SK-N-SH treated with all-trans-retinoic acid at 6 μM for 48 hours (cell line): ENCODE results near the gene ANGPTL5.

Experiments used
- ATAC-seq: fragments of 200-7000 bp; cut with Tn5 transposase; 3 replicates; pipeline ENCODE4 v1.9.1; 2020; ENCODE audit warnings: mild to moderate bottlenecking, moderate library complexity
- ARNTL ChIP-seq: fragments of 450-650 bp; formaldehyde crosslinking; IDR thresholded peaks from 2 replicates; pipeline ENCODE4 v1.5.0; 2020; ENCODE audit warnings: low read depth, mild to moderate bottlenecking, moderate library complexity, borderline replicate concordance
- BACH2 ChIP-seq: fragments of 250-450 bp; sonication (Bioruptor Pico); IDR thresholded peaks from 2 replicates; pipeline ENCODE4 v1.9.0; 2021; ENCODE audit warnings: mild to moderate bottlenecking, borderline replicate concordance
- CREB5 ChIP-seq: fragments of 250-450 bp; sonication (Bioruptor Pico); IDR thresholded peaks from 2 replicates; pipeline ENCODE4 v1.5.1; 2020; ENCODE audit warnings: low read depth, mild to moderate bottlenecking, moderate library complexity
- CSDC2 ChIP-seq: fragments of 250-450 bp; sonication (Bioruptor Pico); IDR thresholded peaks from 2 replicates; pipeline ENCODE4 v1.5.0; 2020; ENCODE audit warnings: mild to moderate bottlenecking, moderate library complexity
- CSRNP3 ChIP-seq: fragments of 250-450 bp; sonication (Bioruptor Pico); IDR thresholded peaks from 2 replicates; pipeline ENCODE4 v1.5.1; 2021; ENCODE audit warnings: mild to moderate bottlenecking, moderate library complexity
- ESRRG ChIP-seq: fragments of 250-450 bp; sonication (Bioruptor Pico); IDR thresholded peaks from 2 replicates; pipeline ENCODE4 v1.6.1; 2021; ENCODE audit warnings: mild to moderate bottlenecking
- GLIS3 ChIP-seq: fragments of 250-450 bp; sonication (Bioruptor Pico); IDR thresholded peaks from 2 replicates; pipeline ENCODE4 v1.5.0; 2020; ENCODE audit warnings: mild to moderate bottlenecking, moderate library complexity
- ISL1 ChIP-seq: fragments of 250-450 bp; sonication (Bioruptor Pico); IDR thresholded peaks from 2 replicates; pipeline ENCODE4 v2.1.2; 2022; ENCODE audit warnings: mild to moderate bottlenecking, moderate library complexity
- OSR1 ChIP-seq: fragments of 250-450 bp; sonication (Bioruptor Pico); IDR thresholded peaks from 2 replicates; pipeline ENCODE4 v1.8.0; 2022; ENCODE audit warnings: moderate library complexity, mild to moderate bottlenecking, inconsistent platforms
- PPARA ChIP-seq: fragments of 250-450 bp; sonication (Bioruptor Pico); IDR thresholded peaks from 2 replicates; pipeline ENCODE4 v1.5.0; 2020; ENCODE audit warnings: mild to moderate bottlenecking, borderline replicate concordance
- RARB ChIP-seq: fragments of 250-450 bp; sonication (Bioruptor Pico); IDR thresholded peaks from 2 replicates; pipeline ENCODE4 v1.8.0; 2021; ENCODE audit warnings: mild to moderate bottlenecking, moderate library complexity
- SNAI2 ChIP-seq: fragments of 250-450 bp; sonication (Bioruptor Pico); IDR thresholded peaks from 2 replicates; pipeline ENCODE4 v1.5.0; 2020; ENCODE audit warnings: mild to moderate bottlenecking, moderate library complexity
- TCF4 ChIP-seq: fragments of 250-450 bp; sonication (Bioruptor Pico); IDR thresholded peaks from 2 replicates; pipeline ENCODE4 v1.8.0; 2021; ENCODE audit warnings: mild to moderate bottlenecking, moderate library complexity, borderline replicate concordance
- TOX ChIP-seq: fragments of 250-450 bp; sonication (Bioruptor Pico); IDR thresholded peaks from 2 replicates; pipeline ENCODE4 v1.8.0; 2021; ENCODE audit warnings: mild to moderate bottlenecking, moderate library complexity, borderline replicate concordance
- TSHZ2 ChIP-seq: fragments of 250-450 bp; sonication (Bioruptor Pico); IDR thresholded peaks from 2 replicates; pipeline ENCODE4 v1.5.0; 2020; ENCODE audit warnings: mild to moderate bottlenecking, moderate library complexity
- ZC3H10 ChIP-seq: fragments of 250-450 bp; sonication (Bioruptor Pico); IDR thresholded peaks from 2 replicates; pipeline ENCODE4 v1.5.1; 2021; ENCODE audit warnings: mild to moderate bottlenecking, moderate library complexity
- ZFP3 ChIP-seq: fragments of 250-450 bp; sonication (Bioruptor Pico); IDR thresholded peaks from 2 replicates; pipeline ENCODE4 v1.5.0; 2020; ENCODE audit warnings: mild to moderate bottlenecking, moderate library complexity
- ZNF565 ChIP-seq: fragments of 450-650 bp; formaldehyde crosslinking; conservative IDR thresholded peaks from 2 replicates; pipeline ENCODE4 v1.5.0; 2020; ENCODE audit warnings: low read depth, mild to moderate bottlenecking, moderate library complexity
- ZNF8 ChIP-seq: fragments of 450-650 bp; formaldehyde crosslinking; IDR thresholded peaks from 2 replicates; pipeline ENCODE4 v1.5.0; 2020; ENCODE audit warnings: mild to moderate bottlenecking, moderate library complexity
- TF ChIP-seq, protein P1 (sequence below): fragments of 250-450 bp; sonication (Bioruptor Pico); IDR thresholded peaks from 2 replicates; pipeline ENCODE4 v1.8.0; 2021; ENCODE audit warnings: low read depth, mild to moderate bottlenecking, moderate library complexity, borderline replicate concordance
- TF ChIP-seq, protein P2 (sequence below): fragments of 250-450 bp; sonication (Bioruptor Pico); IDR thresholded peaks from 2 replicates; pipeline ENCODE4 v1.8.0; 2020; ENCODE audit warnings: mild to moderate bottlenecking, moderate library complexity, borderline replicate concordance

Gene ANGPTL5

DNA sequence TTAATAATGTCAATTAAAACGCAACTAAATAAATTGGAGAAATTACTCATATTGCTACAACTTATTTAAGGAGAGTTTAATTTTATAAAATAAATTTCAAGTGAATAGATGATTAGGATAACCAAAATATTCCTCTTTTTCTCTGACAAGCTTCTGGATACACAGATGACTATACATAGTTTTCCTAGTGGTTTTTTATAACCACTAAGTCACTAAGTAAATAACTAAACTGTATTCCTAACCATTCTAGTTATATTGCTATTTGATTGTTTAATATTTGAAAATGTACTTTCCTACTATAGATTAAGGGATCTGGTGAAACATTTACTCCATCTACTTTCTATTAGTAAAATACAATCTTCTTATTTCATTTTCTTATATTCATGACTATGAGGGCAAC lies 4.7 kb upstream of the ANGPTL5 start (continued):
- no peak for TF ChIP-seq ZNF565 (CRISPR knock-in tag)
- no peak for TF ChIP-seq CREB5 (CRISPR knock-in tag)
- TF ChIP-seq TOX (CRISPR knock-in tag), result no peak
- no peak for TF ChIP-seq ZNF8 (CRISPR knock-in tag)
- TF ChIP-seq ZFP3 (CRISPR knock-in tag), result no peak
- no peak for TF ChIP-seq GLIS3
- TF ChIP-seq BACH2, result no peak
- TF ChIP-seq TCF4 (CRISPR knock-in tag), result no peak
- no peak for TF ChIP-seq OSR1 (CRISPR knock-in tag)

- TF ChIP-seq SNAI2, result no peak
- TF ChIP-seq TCF4 (CRISPR knock-in tag), result no peak
- no peak for TF ChIP-seq RARB (CRISPR knock-in tag)
- TF ChIP-seq CSRNP3, result no peak
- TF ChIP-seq, all 23 proteins: peak for 0
- no peak for ATAC-seq
Measured at GRCh38 chr11:101917226-101917625, 904 bp upstream of the ANGPTL5 start.

GRCh38 chr11:101915791-101916291 lies 481 bp downstream of the ANGPTL5 start:
- TF ChIP-seq TSHZ2 (no peak), ARNTL (CRISPR knock-in tag) (no peak)
- peak; percentile 67 for ATAC-seq

DNA sequence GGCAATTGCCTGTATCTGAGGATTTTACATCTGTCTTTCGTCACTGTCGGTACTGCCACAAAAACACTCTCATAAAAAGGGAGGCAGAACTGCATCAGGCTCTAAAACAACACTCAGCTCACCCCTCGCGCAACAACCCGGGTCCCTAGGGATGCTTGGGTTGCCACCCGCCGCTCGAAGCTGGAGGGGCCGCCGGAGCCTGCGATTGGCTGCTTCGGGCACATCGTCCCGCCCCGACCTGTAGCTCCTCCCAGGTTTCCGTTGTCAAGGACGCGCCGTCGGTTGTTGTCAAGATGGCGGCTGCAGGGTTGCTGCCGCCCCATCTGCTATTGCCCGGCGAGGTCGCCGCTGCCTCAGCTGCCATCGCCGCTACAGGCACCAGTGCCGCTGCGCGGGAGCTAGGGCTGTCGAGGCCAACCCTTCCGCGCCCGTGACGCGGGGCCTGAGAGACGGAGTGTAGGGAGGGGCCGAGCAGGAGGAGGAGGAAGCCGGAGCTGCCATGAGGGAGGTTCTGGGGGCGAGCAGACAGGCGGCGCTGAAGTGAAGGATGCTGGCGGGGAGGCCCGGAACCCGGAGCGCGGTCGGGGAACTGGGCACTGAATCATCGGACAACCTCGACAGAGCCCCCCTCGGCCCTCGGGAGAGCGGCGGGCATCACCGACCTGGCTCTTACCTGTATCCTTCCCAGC lies 1.4 kb downstream of the ANGPTL5 start, which contains the start of gene CEP126:
TSS of gene CEP126 (plus strand) at position 273 of the 689 bp plus-strand sequence. CDS start at position 548, 275 bp downstream.
- TF ChIP-seq SNAI2, result no peak
- no peak for TF ChIP-seq TOX (CRISPR knock-in tag)
- TF ChIP-seq BACH2, result no peak
- TF ChIP-seq ISL1 (CRISPR knock-in tag), result no peak
- TF ChIP-seq PPARA (CRISPR knock-in tag), result no peak
- TF ChIP-seq, protein P1, sequence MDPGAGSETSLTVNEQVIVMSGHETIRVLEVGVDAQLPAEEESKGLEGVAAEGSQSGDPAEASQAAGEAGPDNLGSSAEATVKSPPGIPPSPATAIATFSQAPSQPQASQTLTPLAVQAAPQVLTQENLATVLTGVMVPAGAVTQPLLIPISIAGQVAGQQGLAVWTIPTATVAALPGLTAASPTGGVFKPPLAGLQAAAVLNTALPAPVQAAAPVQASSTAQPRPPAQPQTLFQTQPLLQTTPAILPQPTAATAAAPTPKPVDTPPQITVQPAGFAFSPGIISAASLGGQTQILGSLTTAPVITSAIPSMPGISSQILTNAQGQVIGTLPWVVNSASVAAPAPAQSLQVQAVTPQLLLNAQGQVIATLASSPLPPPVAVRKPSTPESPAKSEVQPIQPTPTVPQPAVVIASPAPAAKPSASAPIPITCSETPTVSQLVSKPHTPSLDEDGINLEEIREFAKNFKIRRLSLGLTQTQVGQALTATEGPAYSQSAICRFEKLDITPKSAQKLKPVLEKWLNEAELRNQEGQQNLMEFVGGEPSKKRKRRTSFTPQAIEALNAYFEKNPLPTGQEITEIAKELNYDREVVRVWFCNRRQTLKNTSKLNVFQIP, result no peak
- TF ChIP-seq CSDC2 (CRISPR knock-in tag), result no peak
- TF ChIP-seq, protein P2, sequence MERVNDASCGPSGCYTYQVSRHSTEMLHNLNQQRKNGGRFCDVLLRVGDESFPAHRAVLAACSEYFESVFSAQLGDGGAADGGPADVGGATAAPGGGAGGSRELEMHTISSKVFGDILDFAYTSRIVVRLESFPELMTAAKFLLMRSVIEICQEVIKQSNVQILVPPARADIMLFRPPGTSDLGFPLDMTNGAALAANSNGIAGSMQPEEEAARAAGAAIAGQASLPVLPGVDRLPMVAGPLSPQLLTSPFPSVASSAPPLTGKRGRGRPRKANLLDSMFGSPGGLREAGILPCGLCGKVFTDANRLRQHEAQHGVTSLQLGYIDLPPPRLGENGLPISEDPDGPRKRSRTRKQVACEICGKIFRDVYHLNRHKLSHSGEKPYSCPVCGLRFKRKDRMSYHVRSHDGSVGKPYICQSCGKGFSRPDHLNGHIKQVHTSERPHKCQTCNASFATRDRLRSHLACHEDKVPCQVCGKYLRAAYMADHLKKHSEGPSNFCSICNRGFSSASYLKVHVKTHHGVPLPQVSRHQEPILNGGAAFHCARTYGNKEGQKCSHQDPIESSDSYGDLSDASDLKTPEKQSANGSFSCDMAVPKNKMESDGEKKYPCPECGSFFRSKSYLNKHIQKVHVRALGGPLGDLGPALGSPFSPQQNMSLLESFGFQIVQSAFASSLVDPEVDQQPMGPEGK (CRISPR knock-in tag), result no peak
- TF ChIP-seq ARNTL (CRISPR knock-in tag), result no peak
- TF ChIP-seq ZC3H10 (CRISPR knock-in tag), result no peak
- no peak for TF ChIP-seq ESRRG (CRISPR knock-in tag)
- peak; percentile 96 for ATAC-seq
